GM19193 (cell line): Measurements from ENCODE around the gene OSER1.

Source experiments
- POLR2A ChIP-seq: IDR thresholded peaks from 4 replicates; pipeline ENCODE4 v1.6.1; 2011; ENCODE audit not compliant: insufficient read depth, insufficient read length; ENCODE audit errors: extremely low read depth

The OSER1 gene

DNA sequence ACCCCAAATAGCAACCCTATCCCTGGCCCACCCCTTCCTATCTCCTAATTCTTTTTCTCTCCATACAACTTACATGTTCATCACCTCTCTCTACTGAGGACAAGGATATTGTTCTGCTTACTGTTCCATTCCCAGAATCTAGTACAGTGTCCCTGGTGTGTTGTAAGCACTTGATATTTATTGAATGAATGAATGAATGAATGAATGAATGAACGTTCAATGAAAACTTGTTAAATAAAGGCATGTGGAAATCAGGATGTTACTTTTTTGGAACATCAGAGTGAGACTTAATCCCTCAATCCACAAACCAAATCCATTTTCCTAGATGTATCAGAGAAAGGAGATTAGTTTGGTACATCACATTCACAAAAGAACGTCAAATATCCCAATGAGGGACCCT is 16.8 kb downstream of the OSER1 start:
- TF ChIP-seq POLR2A: no peak

DNA sequence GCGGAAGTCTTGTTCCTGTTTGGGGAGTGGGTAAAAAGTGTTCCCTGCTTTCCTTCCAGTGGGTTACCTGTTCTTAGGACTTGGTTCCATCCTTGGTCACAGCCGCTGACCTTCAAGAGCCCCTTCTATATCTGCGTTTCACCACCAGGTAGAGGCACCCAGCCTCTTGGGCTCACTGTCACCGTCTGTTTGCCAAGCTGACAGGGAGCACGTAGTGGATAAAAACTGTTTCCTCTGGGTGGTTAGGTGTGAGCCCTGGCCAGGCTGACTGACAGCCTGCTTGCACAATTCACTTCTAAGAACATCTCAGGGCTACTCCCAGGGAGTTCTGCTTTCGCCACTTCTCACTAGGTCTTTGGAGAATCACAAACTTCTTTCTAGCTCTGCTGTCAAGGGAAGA is 21.8 kb downstream of the OSER1 start:
- TF ChIP-seq POLR2A: no peak

DNA sequence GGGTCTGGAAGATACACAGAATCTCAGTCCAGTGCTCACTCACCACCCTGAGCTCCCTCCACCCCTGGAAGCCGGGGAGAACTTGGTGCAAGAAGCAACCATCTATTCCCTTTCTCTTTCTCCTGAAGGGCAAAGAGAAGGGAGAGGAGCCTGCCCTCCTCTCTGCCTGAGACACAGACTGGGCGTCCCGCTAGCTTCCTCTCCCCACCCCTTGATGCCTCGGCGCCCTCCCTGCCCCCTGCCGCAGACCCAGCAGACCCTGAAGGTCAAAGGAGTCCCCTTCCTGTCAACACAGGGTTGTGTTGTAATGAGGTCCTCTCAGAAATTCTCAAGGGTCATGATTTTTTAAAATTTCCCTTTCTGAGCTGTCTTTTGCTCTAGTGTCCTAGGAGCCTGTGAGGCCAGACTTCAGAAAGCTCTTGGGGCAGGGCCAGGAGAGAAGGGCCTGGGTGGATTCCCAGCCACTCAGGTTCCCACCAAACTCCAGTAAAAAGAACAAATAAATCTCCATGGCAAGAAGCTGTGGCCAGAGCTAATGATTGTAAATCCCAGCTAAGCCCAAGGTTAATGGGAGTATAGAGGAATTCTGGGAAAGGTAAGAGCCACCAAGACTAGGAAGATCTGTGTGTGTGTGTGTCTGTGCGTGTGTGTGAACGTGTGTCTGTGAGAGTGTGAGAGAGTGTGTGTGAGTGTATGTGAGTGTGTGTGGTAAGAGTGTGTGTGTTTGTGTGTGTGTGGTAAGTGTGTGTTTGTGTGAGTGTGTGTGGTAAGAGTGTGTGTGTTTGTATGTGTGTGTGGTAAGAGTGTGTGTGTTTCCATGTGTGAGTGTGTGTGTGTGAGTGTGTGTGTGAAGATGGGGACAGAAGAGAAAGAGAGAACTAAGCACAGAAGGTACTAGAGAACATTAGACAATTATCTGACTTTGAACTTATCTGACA is 22.5 kb downstream of the OSER1 start:
- TF ChIP-seq POLR2A: no peak

DNA sequence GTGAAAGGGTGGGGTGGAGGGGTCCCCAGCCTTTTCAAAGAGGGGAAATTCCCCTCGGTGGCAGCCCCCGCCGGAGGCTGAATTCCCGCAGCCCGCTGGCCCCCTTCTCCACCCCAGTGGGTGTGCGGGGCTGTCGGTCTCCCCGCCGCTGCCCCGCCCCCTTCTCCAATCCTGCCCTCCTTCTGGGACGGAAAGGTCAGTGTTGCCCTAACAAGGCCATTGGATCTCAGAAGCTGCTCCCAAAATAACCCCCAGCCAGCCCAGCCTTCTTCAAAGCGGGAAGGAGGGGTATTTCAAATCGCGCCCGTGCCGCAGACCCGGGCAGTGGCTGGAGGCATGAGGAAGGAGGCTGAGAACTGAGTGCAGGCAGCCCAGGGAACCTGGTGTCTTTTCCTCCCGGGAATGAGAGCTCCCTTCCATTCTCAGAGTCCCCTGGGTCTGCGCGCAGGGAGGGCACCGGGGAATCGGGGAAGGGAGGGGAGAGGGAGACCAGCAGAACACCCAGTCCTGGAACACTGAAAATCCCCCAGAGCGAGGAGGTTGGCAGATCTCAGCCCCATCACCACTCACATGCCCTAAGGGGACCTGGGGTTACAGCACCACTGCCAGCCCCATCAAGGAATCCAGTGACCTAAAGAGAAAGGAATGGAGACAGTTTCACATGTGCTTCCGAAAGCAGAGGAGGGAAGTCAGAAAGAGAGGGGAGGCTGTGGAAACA is 23.4 kb downstream of the OSER1 start, which contains the start of gene JPH2:
Gene JPH2 (minus strand): TSS at position 135 of the 718 bp plus-strand sequence. CDS start 483 bp downstream, outside the sequence.
- no peak for TF ChIP-seq POLR2A

DNA sequence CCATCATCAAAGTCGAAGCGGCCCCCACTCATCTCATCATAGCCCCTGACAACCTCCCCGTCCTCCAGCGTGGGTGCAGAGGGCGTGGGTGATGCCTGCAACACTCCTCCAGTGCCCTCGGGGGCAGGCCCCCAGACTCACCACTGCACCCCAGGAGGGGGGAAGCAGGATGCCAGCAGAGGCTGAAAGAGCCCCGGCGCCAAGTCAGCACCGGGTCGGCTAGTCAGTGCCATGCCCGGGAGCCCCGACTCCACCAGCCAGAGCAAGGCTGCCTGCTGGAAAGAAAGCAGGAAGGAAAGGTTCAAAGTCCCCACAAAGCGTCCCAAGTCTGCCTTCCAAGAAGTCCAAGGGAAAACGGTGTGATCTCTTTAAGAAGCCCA is 23.9 kb downstream of the OSER1 start:
- TF ChIP-seq POLR2A: no peak

- no peak for TF ChIP-seq POLR2A
Measured at GRCh38 chr20:44186201-44186600, 24.4 kb downstream of the OSER1 start.

DNA sequence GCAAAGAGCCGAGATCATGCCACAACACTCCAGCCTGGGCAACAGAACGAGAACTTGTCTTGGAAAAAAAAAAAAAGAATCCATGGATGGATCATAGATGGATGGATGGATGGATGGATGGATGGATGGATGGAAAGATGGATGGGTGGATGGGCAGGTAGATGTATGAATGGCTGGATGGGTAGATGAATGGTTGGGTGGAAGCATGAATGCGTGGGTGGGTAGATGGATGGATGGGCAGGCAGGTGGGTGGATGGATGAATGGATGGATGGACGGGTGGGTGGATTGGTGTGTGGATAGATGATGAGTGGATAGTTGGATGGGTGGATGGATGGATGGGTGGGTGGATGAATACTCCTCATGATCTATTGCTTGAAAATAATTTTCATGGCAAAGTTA is 25.0 kb downstream of the OSER1 start:
- no peak for TF ChIP-seq POLR2A

DNA sequence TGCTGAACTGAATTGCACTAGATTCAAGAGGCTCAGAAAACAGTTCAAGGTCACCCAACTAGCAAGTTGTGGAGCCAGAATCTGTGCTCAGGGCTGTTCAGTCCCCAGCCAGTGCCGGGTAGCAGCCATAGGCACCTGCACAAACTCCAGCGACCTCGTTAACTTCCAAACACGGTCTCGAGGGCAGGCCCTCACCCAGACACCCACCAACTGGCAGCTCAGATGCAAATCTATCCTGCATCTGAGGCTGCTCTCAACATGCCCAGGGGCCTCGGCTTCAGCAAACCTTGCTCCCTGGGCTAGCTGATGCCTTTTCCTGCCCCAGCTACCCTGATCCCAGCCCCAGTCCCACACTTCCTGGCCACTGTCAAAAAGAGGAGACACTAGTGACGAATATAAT is 27.3 kb downstream of the OSER1 start:
- no peak for TF ChIP-seq POLR2A

DNA sequence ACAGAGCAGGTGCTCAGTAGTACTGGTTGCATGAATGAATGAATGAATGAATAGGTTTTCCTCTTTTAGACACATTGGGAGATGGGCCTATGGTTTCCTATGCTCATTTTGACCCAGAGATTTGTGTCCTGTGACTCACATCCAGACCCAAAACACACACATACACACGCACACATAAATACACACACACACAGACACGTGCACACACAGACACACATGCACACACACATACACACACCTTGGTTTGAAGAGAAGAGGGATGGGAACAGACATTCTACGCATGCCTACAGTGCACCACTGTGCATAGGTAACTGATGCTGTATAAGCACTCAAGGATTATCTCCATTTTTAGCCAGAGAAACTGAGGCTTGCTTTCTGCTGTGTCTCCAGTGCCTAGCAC is 27.7 kb downstream of the OSER1 start:
- TF ChIP-seq POLR2A: no peak

GRCh38 chr20:44182135-44182765 is 28.3 kb downstream of the OSER1 start:
- no peak for TF ChIP-seq POLR2A

DNA sequence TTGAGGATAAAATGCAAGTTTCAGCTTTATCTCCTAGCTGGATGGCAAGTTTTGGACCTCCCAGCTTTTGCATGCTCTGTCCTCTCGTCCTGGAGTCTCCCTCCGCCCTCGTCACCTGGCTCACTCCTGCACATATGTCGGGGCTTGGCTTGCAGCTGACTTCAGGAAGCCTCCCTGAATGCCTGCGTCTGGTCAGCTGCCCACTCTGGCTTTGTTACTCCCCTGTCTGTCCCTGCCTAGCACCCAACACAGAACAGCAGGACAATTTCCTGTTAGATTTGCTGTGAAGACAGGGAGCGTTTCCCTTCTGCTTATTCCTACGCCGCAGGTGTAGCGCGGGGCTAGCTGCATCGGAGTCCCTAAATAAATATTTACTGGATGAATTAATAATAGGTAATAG is 29.0 kb downstream of the OSER1 start:
- TF ChIP-seq POLR2A: no peak

DNA sequence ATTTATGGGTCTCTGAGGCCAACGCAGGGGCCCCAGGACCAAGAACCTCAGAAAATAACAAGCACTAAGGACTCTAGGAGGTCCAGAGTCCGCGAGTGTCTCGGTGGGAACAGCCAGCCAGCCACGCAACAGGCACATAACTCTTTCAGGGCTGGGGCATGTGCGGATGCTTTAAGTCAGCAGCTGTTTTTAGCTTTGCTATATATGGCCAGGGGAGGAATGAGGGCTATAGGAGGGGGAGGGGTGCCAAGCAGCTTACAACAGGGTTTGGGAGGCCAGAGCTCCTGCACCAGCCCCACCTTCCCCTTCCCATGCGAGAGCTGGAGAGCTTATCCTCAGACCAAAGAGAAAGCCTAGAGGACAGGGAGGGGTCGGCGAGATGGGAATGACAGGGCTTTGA is 29.8 kb downstream of the OSER1 start:
- no peak for TF ChIP-seq POLR2A

GRCh38 chr20:44176833-44177534 is 33.6 kb downstream of the OSER1 start:
- no peak for TF ChIP-seq POLR2A

- TF ChIP-seq POLR2A: no peak
Measured at GRCh38 chr20:44174996-44175765, 35.4 kb downstream of the OSER1 start.
